Breast epithelium (tissue), 4 donors: Measurements from ENCODE around the gene MDFI. TPM values are rescaled to one million over a fixed set of nuclear protein-coding genes. Genes with fewer than 3 reads are reported as not detected.

Experiments used
- DNase-seq, 2 donors: peaks; one replicate each; pipeline ENCODE4 v3.0.0-alpha.2; 2019; ENCODE audit warnings: low spot score in 2 of 2
- H3K27ac ChIP-seq, 2 donors: fragments of 200-600 bp; sonication (generic) in 1 of 2; one replicate each; pipeline ENCODE4 v1.5.1; 2016 to 2019; ENCODE audit warnings: mild to moderate bottlenecking in 1 of 2
- H3K27me3 ChIP-seq, 2 donors: fragments of 200-600 bp; sonication (generic) in 1 of 2; one replicate each; pipeline versions ENCODE4 v1.5.1 to v1.6.0; 2017 to 2019; ENCODE audit warnings: control low read depth in 1 of 2, mild to moderate bottlenecking in 1 of 2
- H3K36me3 ChIP-seq: fragments of 200-600 bp; one replicate; pipeline ENCODE4 v1.5.1; 2019
- H3K4me1 ChIP-seq, 2 donors: fragments of 200-600 bp; sonication (generic); one replicate each; pipeline ENCODE4 v1.5.1; 2016 to 2019; ENCODE audit warnings: control low read depth in 1 of 2
- H3K4me3 ChIP-seq, 3 donors: fragments of 200-600 bp; sonication (generic); 1 replicate in 2 of 3; 2 replicates in 1 of 3; pipeline ENCODE4 v1.5.1; 2016 to 2019; ENCODE audit warnings: mild to moderate bottlenecking in 3 of 3, moderate library complexity in 2 of 3
- H3K9me3 ChIP-seq, 2 donors: fragments of 200-600 bp; sonication (generic) in 1 of 2; one replicate each; pipeline ENCODE4 v1.5.1; 2016 to 2019; ENCODE audit warnings: control low read depth in 1 of 2
- POLR2A ChIP-seq: fragments of 450-650 bp; IDR thresholded peaks from one replicate; pipeline ENCODE4 v1.6.1; 2016; ENCODE audit warnings: antibody characterized with exemption, mild to moderate bottlenecking, moderate library complexity
- POLR2AphosphoS5 ChIP-seq, 3 donors: sonication (generic); formaldehyde crosslinking; IDR thresholded peaks; one replicate each; pipeline ENCODE4 v1.6.1; 2017; ENCODE audit warnings: antibody characterized with exemption in 3 of 3
- intact Hi-C: fragments of 100-400 bp; cut with DNase I; formaldehyde crosslinking; loops from one replicate; pipeline ENCODE4 v1.15.1; 2023; ENCODE audit warnings: low total_unique reads
- total RNA-seq, 3 donors: library from RNA; depleted of rRNA; stranded (reverse); fragments of >200 nt; gene quantifications; one replicate each; pipeline ENCODE4 v1.1.0, GENCODE V29; 2016
- TF ChIP-seq, protein P1 (sequence below), 3 donors: fragments of 450-650 bp; IDR thresholded peaks; one replicate each; pipeline ENCODE4 v1.5.1; 2016 to 2017; ENCODE audit warnings: antibody characterized with exemption in 3 of 3, mild to moderate bottlenecking in 3 of 3, moderate library complexity in 3 of 3

MDFI gene
- total RNA-seq, 3 donors from 2014 or later = 26.7 to 75.8 (median 36.1) TPM

DNA sequence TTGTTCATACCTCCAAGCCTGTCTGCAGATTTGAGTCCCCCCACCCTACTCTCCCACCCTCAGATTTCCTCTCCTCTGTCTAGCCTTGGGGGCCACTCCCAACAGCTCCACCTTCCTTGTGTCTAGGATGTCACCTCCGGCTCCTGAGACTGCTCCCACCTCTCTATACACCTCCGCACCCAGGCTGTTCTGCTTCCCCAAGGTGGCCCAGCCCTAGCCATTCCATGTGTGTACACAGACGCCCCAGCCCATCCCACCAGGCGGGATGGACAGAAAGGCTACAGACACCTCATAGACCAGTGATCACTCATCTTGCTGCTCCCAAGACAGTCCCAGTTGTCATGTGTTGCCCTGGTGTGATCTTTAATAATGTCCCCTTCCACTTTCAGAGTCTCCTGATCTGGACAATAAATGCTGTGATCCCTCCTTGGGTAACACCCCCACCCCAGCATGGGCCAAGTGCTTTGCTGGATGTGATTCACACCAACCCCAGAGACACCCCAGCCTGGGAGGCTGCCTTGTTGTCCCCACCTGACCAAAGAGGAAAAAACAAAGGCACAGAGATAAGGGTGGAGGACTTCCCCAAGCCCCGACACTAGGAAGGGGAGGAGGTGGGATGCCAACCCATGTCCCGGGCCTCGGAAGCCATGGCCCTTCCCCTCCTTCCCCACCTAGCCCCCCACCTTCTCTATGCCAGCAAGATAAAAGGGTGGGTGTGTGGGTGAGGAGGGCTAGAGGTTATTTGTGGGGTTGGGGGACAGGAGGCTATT is 36.1 kb downstream of the MDFI start:
- intact Hi-C loops = no loop called here

DNA sequence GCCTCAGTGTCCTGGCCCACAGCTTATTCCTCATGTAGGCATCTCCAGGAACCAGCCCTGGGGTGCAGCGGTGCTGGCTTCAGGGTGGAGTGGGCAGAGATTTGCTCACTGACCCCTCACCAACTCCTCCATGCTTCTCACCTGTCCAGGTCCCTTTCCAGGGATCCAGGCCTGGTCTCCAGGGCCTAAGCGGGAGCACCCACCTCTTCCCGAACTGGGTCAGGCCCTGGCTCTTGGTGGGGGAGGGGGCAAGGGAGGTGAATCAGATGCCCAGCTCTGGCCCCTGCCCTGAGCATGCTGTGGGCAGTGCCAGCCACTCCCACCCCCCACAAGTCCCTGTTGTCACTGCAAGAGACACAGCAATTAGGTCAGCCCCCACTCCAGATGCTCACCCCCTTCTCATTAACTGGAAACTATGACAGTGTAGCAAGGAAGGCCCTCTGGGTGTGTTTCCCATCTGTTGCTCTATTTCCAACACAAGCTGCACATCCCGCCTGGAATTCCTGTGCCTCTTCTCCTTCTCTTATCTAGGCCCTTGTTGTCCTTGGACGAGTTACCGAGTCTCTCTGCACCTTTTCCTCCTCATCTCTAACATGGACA is 37.0 kb downstream of the MDFI start:
- Histone ChIP-seq H3K9me3 (no peaks in the 10 kb centered on the region), H3K4me1 (no peaks in the 10 kb centered on the region), H3K27me3 (no peaks in the 10 kb centered on the region), H3K4me3 (no peak overlapping the region), H3K27ac (no peak overlapping the region), H3K36me3 (no peaks in the 10 kb centered on the region)
- intact Hi-C loops = no loop called here
- TF ChIP-seq POLR2A (no peak), POLR2AphosphoS5 (IDR thresholded peaks at IDR 0.05) (no peak)
- TF ChIP-seq, protein P1, sequence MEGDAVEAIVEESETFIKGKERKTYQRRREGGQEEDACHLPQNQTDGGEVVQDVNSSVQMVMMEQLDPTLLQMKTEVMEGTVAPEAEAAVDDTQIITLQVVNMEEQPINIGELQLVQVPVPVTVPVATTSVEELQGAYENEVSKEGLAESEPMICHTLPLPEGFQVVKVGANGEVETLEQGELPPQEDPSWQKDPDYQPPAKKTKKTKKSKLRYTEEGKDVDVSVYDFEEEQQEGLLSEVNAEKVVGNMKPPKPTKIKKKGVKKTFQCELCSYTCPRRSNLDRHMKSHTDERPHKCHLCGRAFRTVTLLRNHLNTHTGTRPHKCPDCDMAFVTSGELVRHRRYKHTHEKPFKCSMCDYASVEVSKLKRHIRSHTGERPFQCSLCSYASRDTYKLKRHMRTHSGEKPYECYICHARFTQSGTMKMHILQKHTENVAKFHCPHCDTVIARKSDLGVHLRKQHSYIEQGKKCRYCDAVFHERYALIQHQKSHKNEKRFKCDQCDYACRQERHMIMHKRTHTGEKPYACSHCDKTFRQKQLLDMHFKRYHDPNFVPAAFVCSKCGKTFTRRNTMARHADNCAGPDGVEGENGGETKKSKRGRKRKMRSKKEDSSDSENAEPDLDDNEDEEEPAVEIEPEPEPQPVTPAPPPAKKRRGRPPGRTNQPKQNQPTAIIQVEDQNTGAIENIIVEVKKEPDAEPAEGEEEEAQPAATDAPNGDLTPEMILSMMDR (IDR thresholded peaks at IDR 0.05) = no peak
- no peak for DNase-seq

More for the DNA sequence above, 36.1 kb downstream of the MDFI start:
- no peak for DNase-seq
- Histone ChIP-seq H3K36me3 (no peaks in the 10 kb centered on the region), H3K4me1 (no peaks in the 10 kb centered on the region), H3K27me3 (no peaks in the 10 kb centered on the region), H3K27ac (no peak overlapping the region), H3K4me3 (no peak overlapping the region), H3K9me3 (no peaks in the 10 kb centered on the region)
- TF ChIP-seq, protein P1 (IDR thresholded peaks at IDR 0.05) = no peak
- TF ChIP-seq POLR2AphosphoS5 (IDR thresholded peaks at IDR 0.05) = no peak
- TF ChIP-seq POLR2A = no peak

DNA sequence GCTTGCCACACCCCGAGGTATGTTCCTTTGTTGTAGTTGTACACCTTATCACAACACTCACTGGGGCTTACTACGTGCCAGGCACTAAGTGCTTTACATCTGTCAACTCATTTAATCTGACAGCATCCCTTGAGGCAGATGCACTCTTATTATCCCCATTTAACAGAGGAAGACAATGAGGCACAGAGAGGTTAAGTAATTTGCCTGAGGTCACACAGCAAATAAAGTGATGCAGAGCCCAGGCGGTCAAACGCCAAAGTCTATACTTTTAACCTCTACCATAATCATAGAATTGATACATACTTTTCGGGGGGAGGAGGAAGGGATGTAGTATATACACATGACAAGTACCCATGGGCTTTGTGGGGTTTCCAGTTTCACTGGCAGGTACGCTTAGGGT is 37.7 kb downstream of the MDFI start:
- Histone ChIP-seq H3K36me3 (no peaks in the 10 kb centered on the region), H3K27me3 (no peaks in the 10 kb centered on the region), H3K4me3 (no peak overlapping the region), H3K4me1 (no peaks in the 10 kb centered on the region), H3K27ac (no peak overlapping the region), H3K9me3 (no peaks in the 10 kb centered on the region)
- intact Hi-C loops = no loop called here
- no peak for DNase-seq
- TF ChIP-seq, protein P1 (IDR thresholded peaks at IDR 0.05) = no peak
- TF ChIP-seq POLR2AphosphoS5 (IDR thresholded peaks at IDR 0.05) = no peak
- no peak for TF ChIP-seq POLR2A

DNA sequence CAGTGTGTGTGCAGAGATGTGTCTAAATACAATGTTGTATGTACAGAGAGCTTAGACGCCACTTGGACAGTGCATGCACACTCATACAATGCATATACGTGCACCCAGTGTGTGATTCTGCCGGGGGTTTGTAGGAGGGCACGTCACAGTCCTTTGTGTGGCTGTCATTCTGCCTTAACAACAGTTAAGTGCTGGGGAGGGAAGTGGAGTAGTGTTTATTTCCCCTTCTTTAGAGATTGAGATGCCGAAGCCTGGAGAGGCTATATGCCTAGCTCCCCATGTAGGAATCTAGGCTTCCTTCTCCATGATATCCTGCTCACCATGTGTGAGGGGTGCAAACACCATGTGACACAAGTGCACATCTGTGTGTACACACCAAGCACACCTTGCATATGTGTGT is 38.2 kb downstream of the MDFI start:
- no peak overlapping the region for H3K27ac ChIP-seq
- intact Hi-C loops = no loop called here
- TF ChIP-seq, protein P1 (IDR thresholded peaks at IDR 0.05) = no peak
- TF ChIP-seq POLR2A (no peak), POLR2AphosphoS5 (IDR thresholded peaks at IDR 0.05) (no peak)
- H3K9me3 ChIP-seq = no peaks in the 10 kb centered on the region
- H3K4me1 ChIP-seq = no peaks in the 10 kb centered on the region
- H3K4me3 ChIP-seq = no peak overlapping the region
- no peak for DNase-seq
- H3K27me3 ChIP-seq = no peaks in the 10 kb centered on the region
- no peaks in the 10 kb centered on the region for H3K36me3 ChIP-seq
